NCI-H748 (cell line): Measurements from ENCODE around the gene HOXC13.

Source experiments
- DNase-seq: peaks from one replicate; lab custom pipeline; 2025; ENCODE audit not compliant: unreplicated experiment; lab: John Stamatoyannopoulos, UW

The HOXC13 gene

DNA sequence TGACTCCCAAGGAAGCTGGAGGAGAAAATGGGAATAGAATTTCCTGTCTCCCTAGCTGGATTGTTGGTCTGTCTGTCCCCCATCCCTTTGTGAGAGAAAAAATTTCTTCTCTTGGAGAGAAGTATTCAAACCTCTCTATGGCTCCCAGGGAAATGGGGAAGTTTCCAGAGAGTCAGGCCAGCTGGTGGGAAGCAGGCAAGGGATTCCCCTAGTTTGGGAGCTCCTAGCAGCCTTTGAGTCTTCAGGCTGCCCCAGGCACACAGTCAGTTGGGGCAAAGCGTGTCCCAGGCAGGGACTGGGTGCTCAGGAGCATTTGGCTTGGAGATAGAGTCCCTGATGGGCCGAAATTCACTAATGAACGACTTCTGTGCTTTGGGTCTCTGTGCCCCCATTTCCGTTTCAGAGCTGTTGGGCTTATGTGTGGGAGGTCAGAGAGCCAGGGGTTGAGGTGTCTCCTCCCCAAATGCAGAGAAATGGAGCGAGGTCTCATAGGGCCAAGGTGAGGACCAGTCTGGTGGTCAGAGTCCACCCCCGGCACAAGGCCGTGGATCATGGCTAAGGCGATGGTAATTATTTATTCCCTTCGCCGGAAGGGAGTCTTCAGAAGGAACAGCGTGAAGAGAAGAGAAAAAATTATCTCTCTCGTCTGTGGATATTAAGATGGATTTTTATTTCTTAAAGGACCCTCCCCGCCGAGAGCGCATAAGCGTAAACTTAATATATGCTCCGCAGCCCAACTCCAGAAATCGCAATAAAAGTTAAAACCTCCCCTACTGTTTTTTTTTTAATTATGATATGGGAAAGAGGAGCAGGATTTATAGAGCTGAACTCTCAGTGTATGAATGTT, 54.8 kb downstream of the HOXC13 start:
- DNase-seq = no peak

DNA sequence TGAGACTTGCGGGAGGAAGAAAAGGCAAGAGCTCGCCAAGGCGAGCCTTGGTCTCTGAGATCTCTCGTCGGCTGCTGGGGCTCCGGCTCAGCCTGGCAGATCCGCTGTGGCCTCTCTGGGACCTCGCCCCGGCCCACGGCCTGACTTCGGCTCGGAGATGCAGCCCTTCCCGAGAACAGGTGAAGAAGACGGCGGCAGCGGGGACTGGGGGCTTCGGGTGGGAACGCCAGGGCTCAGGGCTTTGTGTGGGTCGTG, 55.3 kb downstream of the HOXC13 start:
- DNase-seq = no peak

DNA sequence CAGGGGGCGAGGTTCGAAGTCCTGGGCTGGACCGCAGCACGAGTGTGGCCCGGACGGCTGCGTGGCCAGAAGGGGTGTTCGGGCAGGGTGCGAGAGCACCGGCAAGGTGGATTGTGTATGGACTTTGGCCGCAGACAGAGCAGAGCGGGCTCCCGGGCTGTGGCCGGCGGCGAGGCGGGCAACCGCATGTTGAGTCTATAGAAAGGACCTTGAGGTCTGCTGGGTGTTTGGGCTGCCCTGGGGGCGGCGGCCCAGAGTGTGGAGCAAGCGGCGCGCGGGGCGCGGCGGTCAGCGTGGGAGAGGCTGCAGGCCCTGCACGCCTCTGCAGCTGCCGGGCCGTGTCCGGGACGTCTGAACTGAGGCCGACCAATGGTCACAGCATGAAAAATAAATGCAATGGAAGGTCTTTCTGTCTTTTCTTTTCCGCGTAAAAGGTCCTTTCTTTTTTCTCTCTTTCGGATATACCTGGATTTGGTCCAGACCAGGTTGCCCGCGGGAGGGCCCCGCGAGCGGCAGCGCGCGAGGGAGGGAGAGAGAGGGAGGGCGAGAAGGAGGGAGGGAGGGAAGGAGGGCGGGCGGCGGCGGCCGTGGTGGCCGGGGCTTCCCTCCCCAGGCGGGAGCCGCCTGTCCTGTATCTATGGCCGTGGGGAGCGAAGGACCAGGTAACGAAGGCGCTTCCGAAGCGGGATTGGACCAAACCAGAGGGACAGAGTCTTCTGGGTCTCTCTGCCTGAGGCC, 55.8 kb downstream of the HOXC13 start:
- DNase-seq = peak; percentile 42

DNA sequence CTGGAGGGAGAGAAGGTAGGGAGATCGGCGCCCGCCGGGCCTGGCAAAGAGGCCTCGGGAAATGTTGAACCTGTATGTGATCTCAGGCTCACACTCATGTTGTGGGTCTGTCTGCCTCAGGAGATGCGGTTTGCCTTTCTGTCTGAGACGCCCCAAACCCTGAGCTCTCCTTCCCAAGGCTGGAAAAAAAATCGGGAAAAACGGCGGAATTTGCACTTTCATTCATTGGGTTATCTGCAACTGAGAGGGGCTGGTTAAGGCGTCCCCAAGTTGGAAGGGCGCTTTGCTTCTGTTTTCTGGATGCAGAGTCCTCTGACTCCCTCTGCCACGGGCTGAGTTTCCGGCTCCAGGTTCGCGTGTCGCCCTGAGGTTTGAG, 56.4 kb downstream of the HOXC13 start:
- DNase-seq = no peak

DNA sequence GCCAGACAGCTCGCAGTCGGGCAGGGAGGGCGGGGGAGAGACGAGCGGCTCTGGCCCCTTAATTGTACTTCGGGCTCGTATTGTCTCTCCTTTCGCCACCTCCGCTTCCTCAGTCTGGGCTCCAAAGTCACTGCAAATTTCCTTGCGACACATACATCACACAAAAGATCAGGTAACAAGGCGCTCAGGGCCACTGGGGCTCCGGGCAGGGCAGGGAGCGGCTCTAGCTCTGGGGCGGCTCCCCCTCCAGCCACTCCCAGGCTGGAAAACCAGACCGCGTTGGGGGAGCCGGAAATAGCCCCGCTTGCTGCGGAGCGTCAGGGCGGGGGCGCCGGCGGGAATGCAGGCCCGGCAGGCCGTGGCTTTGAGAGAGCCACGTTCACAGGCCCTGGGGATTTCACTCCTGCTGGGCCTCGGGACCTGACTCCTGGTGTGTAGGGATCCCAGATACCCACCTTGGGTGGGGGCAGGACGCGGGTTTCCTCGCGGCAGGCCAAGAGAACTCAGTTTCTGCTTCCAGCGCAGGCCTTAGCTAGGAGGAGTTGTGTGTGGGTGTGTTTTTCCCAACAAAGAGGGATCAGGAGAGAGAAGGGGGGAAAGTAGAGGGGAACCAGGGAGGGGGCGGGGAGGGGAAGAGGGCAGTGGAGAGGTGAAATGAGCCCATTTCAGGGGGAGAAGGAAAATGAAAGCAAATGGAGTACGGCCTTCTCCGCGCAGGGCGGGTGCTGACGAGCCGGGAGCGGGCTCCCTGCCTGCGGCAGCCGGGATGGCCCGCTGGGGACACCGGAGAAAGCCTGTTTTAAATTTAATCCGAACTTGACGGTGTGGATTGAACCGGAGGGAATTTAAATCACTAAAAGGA, 57.0 kb downstream of the HOXC13 start:
- DNase-seq = peak; percentile 67
